A549 treated with dexamethasone at 1 μM for 4 hours (cell line): Measurements from ENCODE around the gene PPP6C. TPM values are rescaled to one million over a fixed set of nuclear protein-coding genes. Genes with fewer than 3 reads are reported as not detected.

ENCODE experiments used
- total RNA-seq: library from RNA; stranded (reverse); fragments of 200-300 nt; extraction: Qiagen RNA extraction; gene quantifications from 5 replicates; pipeline ENCODE4 v1.2.3, GENCODE V29; 2022

The PPP6C gene
- 26.1 to 31.8 TPM (median 29.9 TPM) in 5 replicates for total RNA-seq

DNA sequence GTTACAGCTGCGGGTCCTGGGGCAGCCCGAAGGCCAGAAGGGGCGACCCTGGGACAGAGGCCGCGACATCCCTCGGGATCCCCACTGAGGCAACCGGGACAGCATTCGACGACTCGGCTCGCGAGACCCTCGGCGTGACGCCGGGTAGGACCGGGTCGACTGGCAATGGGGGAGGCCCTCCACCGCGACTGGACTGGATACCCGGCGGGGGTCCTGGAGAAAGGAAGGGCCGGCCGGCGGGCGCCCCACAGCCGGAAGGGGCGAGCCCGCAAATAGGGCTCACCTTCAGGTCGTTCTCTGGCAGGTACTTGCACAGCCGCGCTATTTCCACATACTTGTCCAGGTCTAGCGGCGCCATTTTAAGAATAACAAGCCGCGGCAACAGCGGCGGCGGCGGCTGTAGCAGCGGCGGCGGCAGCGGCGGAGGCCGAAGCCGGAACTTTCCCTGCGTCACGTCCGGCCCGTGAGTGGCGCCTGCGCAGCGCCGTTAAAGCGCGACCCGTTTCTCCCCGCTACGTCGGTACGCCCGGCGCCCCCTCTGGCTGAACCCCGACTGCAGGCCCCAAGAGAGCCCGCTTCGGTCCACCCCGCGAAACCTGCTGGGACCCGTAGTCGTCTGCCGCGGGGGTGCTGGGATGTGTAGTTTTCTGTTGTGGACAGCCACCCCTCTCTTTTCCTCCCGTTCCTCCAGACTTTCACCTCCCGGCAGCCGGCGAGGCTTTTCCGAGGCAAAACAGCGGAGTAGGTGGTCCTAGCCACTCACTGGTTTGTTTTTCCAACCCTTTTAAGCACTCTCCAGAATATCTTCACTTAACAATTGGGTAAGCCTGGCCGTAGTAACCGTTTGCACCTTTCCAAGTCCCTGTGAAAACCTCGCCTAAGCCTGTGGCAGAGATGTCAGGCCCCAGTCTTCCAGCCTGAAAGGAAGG, at the start of gene PPP6C:
Gene PPP6C (minus strand): TSS at position 443 of the 929 bp plus-strand sequence. CDS start 85 bp downstream, at position 358.

GRCh38 chr9:125200216-125201047, 10.8 kb upstream of the PPP6C start, which contains the start of gene RABEPK:
TSS of gene RABEPK (plus strand) at chr9:125200542. CDS start at chr9:125203014, 2,472 bp downstream.

GRCh38 chr9:125143377-125144090, 46.1 kb downstream of the PPP6C start, which contains the start of gene SCAI:
TSS of gene SCAI (minus strand) at chr9:125143528. CDS start at chr9:125143437, 91 bp downstream.

Other genes with a start within 250 kb of the PPP6C start
- gene GOLGA1, start 248.7 kb downstream of the PPP6C start, total RNA-seq: 9.6 to 12.0 TPM (median 11.1 TPM) in 5 replicates
- 1.2 to 2.6 TPM (median 1.7 TPM) in 5 replicates for gene SCAI, start 46.3 kb downstream of the PPP6C start, total RNA-seq
- 35.5 to 41.5 TPM (median 36.1 TPM) in 5 replicates for gene RABEPK, start 10.7 kb upstream of the PPP6C start, total RNA-seq
- gene HSPA5, start 51.5 kb upstream of the PPP6C start, total RNA-seq: 348 to 384 TPM (median 371 TPM) in 5 replicates
- gene GAPVD1, start 72.0 kb upstream of the PPP6C start, total RNA-seq: 12.0 to 19.5 TPM (median 18.3 TPM) in 5 replicates